B cell (primary cell): ENCODE results near the gene TSG101. TPM values are rescaled to one million over a fixed set of nuclear protein-coding genes. Genes with fewer than 3 reads are reported as not detected.

Experiments used
- ATAC-seq: fragments of 200-7000 bp; cut with Tn5 transposase; one replicate; pipeline ENCODE4 v1.10.0; 2021; ENCODE audit warnings: low read depth, mild to moderate bottlenecking, moderate number of reproducible peaks, moderate library complexity
- CTCF ChIA-PET: fragments of 350-600 bp; sonication (Branson Sonifier 250); formaldehyde crosslinking; loops from one replicate; lab custom pipeline; 2021; ENCODE audit warnings: antibody characterized with exemption, inconsistent platforms; lab: Charles Lee
- POLR2A ChIA-PET: fragments of 350-600 bp; sonication (Branson Sonifier 250); formaldehyde crosslinking; loops from one replicate; lab custom pipeline; 2021; ENCODE audit warnings: antibody characterized with exemption; lab: Charles Lee
- DNase-seq: peaks from one replicate; pipeline ENCODE4 v3.0.0; 2013
- H2AFZ ChIP-seq: 2 replicates; pipeline ENCODE4 v1.6.1; 2012; ENCODE audit warnings: mild to moderate bottlenecking, low read depth, low read length; ENCODE audit not compliant: insufficient read depth, poor library complexity, severe bottlenecking
- H3K27ac ChIP-seq, 2 donors: 1 replicate in 1 of 2; 2 replicates in 1 of 2; pipeline ENCODE4 v1.5.1; 2012 to 2013; ENCODE audit warnings: low read length in 2 of 2, mild to moderate bottlenecking in 2 of 2, moderate library complexity in 1 of 2
- H3K27me3 ChIP-seq, 4 experiments: fragments of 200-600 bp in 1 of 4; sonication (generic) in 1 of 4; replicated peaks in 1 of 4; 1 replicate in 2 of 4; 2 replicates in 2 of 4; pipeline versions ENCODE4 v1.6.1 to v1.7.0; 2013 to 2016; ENCODE audit warnings: low read length in 3 of 4, mild to moderate bottlenecking in 2 of 4, mixed read lengths in 1 of 4, moderate library complexity in 1 of 4; ENCODE audit not compliant: insufficient read depth in 4 of 4, control insufficient read depth in 3 of 4; ENCODE audit errors: control extremely low read depth in 1 of 4
- H3K36me3 ChIP-seq, 2 experiments: replicated peaks in 1 of 2; 1 replicate in 1 of 2; 2 replicates in 1 of 2; pipeline versions ENCODE4 v1.6.1 to v1.7.1; 2013; ENCODE audit warnings: low read length in 1 of 2; ENCODE audit not compliant: insufficient read depth in 2 of 2, control insufficient read depth in 1 of 2; ENCODE audit errors: control extremely low read depth in 1 of 2, extremely low read depth in 1 of 2
- H3K4me1 ChIP-seq, 2 donors: fragments of 200-600 bp in 1 of 2; sonication (generic) in 1 of 2; 1 replicate in 1 of 2; 2 replicates in 1 of 2; pipeline versions ENCODE4 v1.5.1 to v1.6.1; 2013 to 2017; ENCODE audit warnings: low read length in 2 of 2; ENCODE audit not compliant: control insufficient read depth in 2 of 2, insufficient read depth in 2 of 2
- H3K4me2 ChIP-seq: replicated peaks from 2 replicates; pipeline ENCODE3; 2012; ENCODE audit warnings: mild to moderate bottlenecking, low read depth, low read length; ENCODE audit not compliant: poor library complexity, severe bottlenecking
- H3K4me3 ChIP-seq, 5 experiments: fragments of 200-600 bp in 1 of 5; sonication (generic) in 1 of 5; 1 replicate in 3 of 5; 2 replicates in 2 of 5; pipeline versions ENCODE4 v1.5.1 to v1.7.0; 2011 to 2016; ENCODE audit warnings: low read length in 4 of 5, mild to moderate bottlenecking in 4 of 5, low read depth in 2 of 5, control low read depth in 1 of 5, moderate library complexity in 1 of 5; ENCODE audit not compliant: insufficient read depth in 1 of 5; ENCODE audit errors: control extremely low read depth in 1 of 5, extremely low read depth in 1 of 5
- H3K79me2 ChIP-seq: fragments of 200-600 bp; sonication (generic); one replicate; pipeline ENCODE4 v1.6.0; 2016; ENCODE audit warnings: low read length; ENCODE audit not compliant: control insufficient read depth, insufficient read depth
- H3K9ac ChIP-seq: fragments of 200-600 bp; sonication (generic); 2 replicates; pipeline ENCODE4 v1.6.1; 2017; ENCODE audit warnings: mild to moderate bottlenecking, low read length, moderate library complexity
- H3K9me3 ChIP-seq, 3 donors: one replicate each; pipeline versions ENCODE4 v1.6.1 to v1.7.1; 2013; ENCODE audit warnings: low read length in 2 of 3; ENCODE audit not compliant: control insufficient read depth in 2 of 3, insufficient read depth in 1 of 3; ENCODE audit errors: control extremely low read depth in 1 of 3
- H4K20me1 ChIP-seq: 2 replicates; pipeline ENCODE4 v1.6.0; 2012; ENCODE audit warnings: mild to moderate bottlenecking, low read length; ENCODE audit not compliant: insufficient read depth, control insufficient read depth, poor library complexity, severe bottlenecking
- H3K27ac Mint-ChIP-seq: one replicate; pipeline ENCODE4 v1.8.0; 2021; ENCODE audit warnings: mixed read lengths
- H3K27me3 Mint-ChIP-seq: one replicate; pipeline ENCODE4 v1.8.0; 2021; ENCODE audit warnings: mixed read lengths
- H3K4me1 Mint-ChIP-seq: one replicate; pipeline ENCODE4 v1.8.0; 2021; ENCODE audit warnings: mixed read lengths
- H3K4me3 Mint-ChIP-seq: one replicate; pipeline ENCODE4 v1.8.0; 2021; ENCODE audit warnings: mixed read lengths
- H3K9me3 Mint-ChIP-seq: one replicate; pipeline ENCODE4 v1.8.0; 2022; ENCODE audit warnings: mixed read lengths; ENCODE audit not compliant: insufficient read depth
- CTCF ChIP-seq: fragments of 200-600 bp; IDR thresholded peaks from one replicate; pipeline ENCODE4 v1.8.0; 2022; ENCODE audit warnings: antibody characterized with exemption, mild to moderate bottlenecking
- EZH2 ChIP-seq: IDR thresholded peaks from 2 replicates; pipeline ENCODE4 v1.6.1; 2012; ENCODE audit warnings: borderline replicate concordance, low read depth, mild to moderate bottlenecking, moderate library complexity, low read length; ENCODE audit not compliant: insufficient read depth, poor library complexity, severe bottlenecking
- WGBS: methylation state at CpG from one replicate; pipeline ENCODE4 v1.1.5; 2013; ENCODE audit warnings: missing lambda C conversion rate; ENCODE audit not compliant: insufficient coverage; 5-methylcytosine and 5-hydroxymethylcytosine counted together
- intact Hi-C: fragments of 100-400 bp; cut with micrococcal nuclease; formaldehyde crosslinking; loops from one replicate; pipeline ENCODE4 v1.10.0; 2022
- polyA plus RNA-seq: library from polyadenylated mRNA; depleted of rRNA; stranded (reverse); fragments of >200 nt; gene quantifications from 2 replicates; pipeline ENCODE4 v1.2.3, GENCODE V29; 2012
- total RNA-seq, 2 donors: library from RNA; stranded (reverse); fragments of 120-200 nt in 1 of 2; gene quantifications; 1 replicate in 1 of 2; 2 replicates in 1 of 2; pipeline versions ENCODE4 v1.2.3 to v1.2.4, GENCODE V29; 2013 to 2022

The TSG101 gene
- total and polyA plus RNA-seq, 2 donors (not counting 1 experiment from before 2014, with no cell fraction given) = 50.9 to 56.5 TPM

- POLR2A ChIA-PET = no interaction called here
- Histone ChIP-seq H3K79me2 (no peaks in the 10 kb centered on the region), H3K4me3 (no peak overlapping the region), H3K4me2 (no peak overlapping the region), H3K27me3 (no peaks in the 10 kb centered on the region), H3K27ac (no peak overlapping the region), H3K9ac (no peak overlapping the region), H4K20me1 (no peaks in the 10 kb centered on the region), H2AFZ (no peak overlapping the region), H3K4me1 (no peaks in the 10 kb centered on the region), H3K36me3 (no peaks in the 10 kb centered on the region), H3K9me3 (no peaks in the 10 kb centered on the region)
- TF ChIP-seq EZH2 (no peak), CTCF (no peak)
- intact Hi-C loops = no loop called here
- no CpG with 5 or more reads among the region's 3 CpGs for WGBS
- no peaks in the 10 kb centered on the region for H3K9me3 Mint-ChIP-seq
- DNase-seq (no peak), ATAC-seq (no peak)
- no peak overlapping the region for H3K4me3 Mint-ChIP-seq
- no peak overlapping the region for H3K27ac Mint-ChIP-seq
- CTCF ChIA-PET = no interaction called here
- H3K27me3 Mint-ChIP-seq = no peaks in the 10 kb centered on the region
- H3K4me1 Mint-ChIP-seq = no peaks in the 10 kb centered on the region
Observed at GRCh38 chr11:18567081-18567480, 40.3 kb upstream of the TSG101 start.

GRCh38 chr11:18566406-18566805 is 39.7 kb upstream of the TSG101 start:
- Mint-ChIP-seq H3K27ac (no peak overlapping the region), H3K27me3 (no peaks in the 10 kb centered on the region), H3K4me1 (no peaks in the 10 kb centered on the region), H3K9me3 (no peaks in the 10 kb centered on the region), H3K4me3 (no peak overlapping the region)
- Histone ChIP-seq H3K9me3 (no peaks in the 10 kb centered on the region), H4K20me1 (no peaks in the 10 kb centered on the region), H3K27ac (no peak overlapping the region), H3K4me1 (no peaks in the 10 kb centered on the region), H3K27me3 (no peaks in the 10 kb centered on the region), H3K9ac (no peak overlapping the region), H3K4me3 (no peak overlapping the region), H3K36me3 (no peaks in the 10 kb centered on the region), H2AFZ (no peak overlapping the region), H3K4me2 (no peak overlapping the region), H3K79me2 (no peaks in the 10 kb centered on the region)
- ChIA-PET POLR2A (no interaction called here), CTCF (interaction anchor here (0.6 kb wide), 1 partner anchor 224 kb away, joined by 3 read pairs; no protein-coding TSS in a partner anchor)
- ATAC-seq (no peak), DNase-seq (no peak)
- TF ChIP-seq EZH2 = no peak
- no peak for TF ChIP-seq CTCF
- intact Hi-C loops = no loop called here
